Measurements from ENCODE around the gene KCND2. TPM values are rescaled to one million over a fixed set of nuclear protein-coding genes. Genes with fewer than 3 reads are reported as not detected.

The KCND2 gene
- polyA plus RNA-seq, 4 donors, result 0.22 to 0.28 TPM; not detected in 2

DNA sequence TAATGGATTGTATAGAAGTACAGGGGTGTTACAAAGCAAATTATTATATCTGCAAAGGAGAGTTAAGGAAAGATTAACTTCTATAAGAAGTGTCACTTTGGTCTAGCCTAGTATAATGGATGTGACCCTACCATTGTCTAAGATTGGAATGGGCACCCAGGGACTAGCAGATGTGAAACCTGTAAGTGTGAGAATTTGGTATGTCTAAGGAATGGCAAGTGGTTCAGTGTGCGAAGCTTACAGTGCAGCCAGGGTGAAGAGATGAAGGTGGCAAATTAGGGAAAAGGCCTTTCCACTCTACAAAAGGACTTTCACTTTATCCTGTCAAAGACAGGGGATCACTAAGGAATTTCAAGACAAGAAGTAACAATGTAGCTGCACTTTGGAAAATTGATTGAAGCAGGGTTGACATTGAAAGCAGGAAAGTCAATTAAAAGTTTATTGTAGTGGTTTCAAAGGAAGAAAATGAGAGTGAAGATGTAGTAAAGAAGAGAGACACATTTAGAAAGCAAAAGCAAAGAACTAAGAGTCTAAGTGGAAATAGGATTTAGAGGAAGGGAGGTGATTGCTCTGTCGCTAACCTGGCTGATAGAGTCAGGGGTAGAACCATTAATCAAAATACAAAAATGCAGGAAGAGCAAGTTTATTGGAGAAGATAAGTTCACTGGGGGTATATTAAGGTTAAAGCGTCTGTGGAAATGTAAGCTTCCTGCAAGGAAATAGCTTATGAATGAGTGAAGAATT, 47.4 kb downstream of the KCND2 start:
- Histone ChIP-seq H3K36me3 (ENCODE audit: control insufficient read depth in 3 of 3, insufficient read depth in 2 of 3, low read depth in 1 of 3, low read length in 3 of 3) (no peaks in the 10 kb centered on the region), H3K4me1 (ENCODE audit: control insufficient read depth in 3 of 3, insufficient read depth in 2 of 3, low read depth in 1 of 3, low read length in 2 of 3) (no peaks in the 10 kb centered on the region), H3K4me3 (ENCODE audit: low read depth in 1 of 3, low read length in 3 of 3) (no peak overlapping the region), H3K9me3 (ENCODE audit: control insufficient read depth in 2 of 2, insufficient read depth in 1 of 2, low read depth in 1 of 2, low read length in 1 of 2) (no peaks in the 10 kb centered on the region), H3K27me3 (ENCODE audit: control insufficient read depth in 3 of 3, insufficient read depth in 3 of 3, low read length in 3 of 3) (no peaks in the 10 kb centered on the region), H3K27ac (ENCODE audit: low read depth in 1 of 3, low read length in 2 of 3) (no peak overlapping the region)
- DNase-seq (no peak), FAIRE-seq (no peak)
- WGBS, 3 donors, result 53 to 67% (median 54%) methylated on average over 3 of the region's 3 CpGs

DNA sequence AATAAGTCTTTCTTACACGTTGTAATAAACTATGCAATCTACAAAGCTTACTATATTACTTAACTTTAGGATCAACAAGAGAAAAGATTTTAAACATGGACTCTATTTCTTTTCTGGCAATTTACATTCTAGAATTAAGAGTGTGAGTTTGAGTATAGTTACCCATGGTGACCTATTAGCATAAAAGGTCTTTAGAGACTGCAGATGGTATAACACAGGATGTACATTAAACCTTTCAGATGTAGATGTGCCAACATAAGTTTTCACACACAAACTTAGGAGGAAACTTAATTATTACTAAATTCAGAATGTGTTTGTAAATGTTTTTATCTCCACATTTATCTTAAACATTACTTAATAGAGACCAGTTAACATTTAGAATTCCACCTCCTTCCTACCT, 54.1 kb downstream of the KCND2 start:
- 47 to 61% (median 60%) methylated on average over 1 of the region's 1 CpG for WGBS, 3 donors
- H3K9me3 ChIP-seq (ENCODE audit: control insufficient read depth in 2 of 2, insufficient read depth in 1 of 2, low read depth in 1 of 2, low read length in 1 of 2), result no peaks in the 10 kb centered on the region
- H3K4me1 ChIP-seq (ENCODE audit: control insufficient read depth in 3 of 3, insufficient read depth in 2 of 3, low read depth in 1 of 3, low read length in 2 of 3), result no peaks in the 10 kb centered on the region
- FAIRE-seq (no peak), DNase-seq (no peak)
- H3K36me3 ChIP-seq (ENCODE audit: control insufficient read depth in 3 of 3, insufficient read depth in 2 of 3, low read depth in 1 of 3, low read length in 3 of 3), result no peaks in the 10 kb centered on the region
- no peak overlapping the region for H3K4me3 ChIP-seq (ENCODE audit: low read depth in 1 of 3, low read length in 3 of 3)
- H3K27ac ChIP-seq (ENCODE audit: low read depth in 1 of 3, low read length in 2 of 3), result no peak overlapping the region
- H3K27me3 ChIP-seq (ENCODE audit: control insufficient read depth in 3 of 3, insufficient read depth in 3 of 3, low read length in 3 of 3), result no peaks in the 10 kb centered on the region

DNA sequence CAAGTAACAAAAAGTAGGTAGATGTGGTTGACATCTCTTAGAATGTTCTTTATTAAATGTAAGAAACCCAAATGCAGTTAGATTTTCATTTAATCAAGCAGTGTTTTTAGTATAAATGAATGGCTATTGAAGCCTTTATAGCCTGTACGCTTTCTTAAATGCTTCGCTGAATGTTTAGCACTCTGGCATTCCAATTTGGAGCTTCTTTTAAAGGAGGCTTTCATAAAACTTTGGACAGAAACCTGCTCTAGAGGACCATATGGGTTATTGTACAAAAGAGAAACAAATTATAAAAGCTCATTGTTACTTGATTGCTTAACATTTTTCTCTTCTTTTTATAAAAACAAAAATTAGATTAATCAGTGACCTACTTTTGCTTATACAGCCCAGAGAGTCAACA, 59.5 kb downstream of the KCND2 start:
- Histone ChIP-seq H3K4me1 (ENCODE audit: control insufficient read depth in 3 of 3, insufficient read depth in 2 of 3, low read depth in 1 of 3, low read length in 2 of 3) (no peaks in the 10 kb centered on the region), H3K36me3 (ENCODE audit: control insufficient read depth in 3 of 3, insufficient read depth in 2 of 3, low read depth in 1 of 3, low read length in 3 of 3) (no peaks in the 10 kb centered on the region), H3K27me3 (ENCODE audit: control insufficient read depth in 3 of 3, insufficient read depth in 3 of 3, low read length in 3 of 3) (no peaks in the 10 kb centered on the region), H3K4me3 (ENCODE audit: low read depth in 1 of 3, low read length in 3 of 3) (no peak overlapping the region), H3K9me3 (ENCODE audit: control insufficient read depth in 2 of 2, insufficient read depth in 1 of 2, low read depth in 1 of 2, low read length in 1 of 2) (no peaks in the 10 kb centered on the region), H3K27ac (ENCODE audit: low read depth in 1 of 3, low read length in 2 of 3) (no peak overlapping the region)
- 79 to 94% (median 91%) methylated on average over 2 of the region's 2 CpGs for WGBS, 3 donors
- DNase-seq, result no peak
- no peak for FAIRE-seq

DNA sequence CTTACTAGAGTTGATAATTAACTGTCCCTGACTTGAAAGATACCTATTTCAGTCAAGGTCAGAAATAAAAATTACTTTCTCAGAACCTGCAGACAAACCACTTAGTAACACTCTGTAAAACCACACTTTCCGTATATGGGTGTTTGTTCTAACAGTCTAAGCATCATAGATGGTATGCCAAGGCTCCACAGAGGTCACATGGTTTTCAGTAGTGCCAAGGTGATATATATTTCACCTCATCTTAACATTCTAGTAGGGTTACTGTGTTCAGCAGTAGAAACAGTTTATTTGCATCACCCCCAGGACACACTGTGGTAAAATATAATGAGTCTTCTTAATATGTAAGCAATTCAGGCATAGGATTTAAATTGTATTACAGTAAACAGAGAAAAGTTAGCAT, 61.5 kb downstream of the KCND2 start:
- H3K27ac ChIP-seq (ENCODE audit: low read depth in 1 of 3, low read length in 2 of 3), result no peak overlapping the region
- H3K4me3 ChIP-seq (ENCODE audit: low read depth in 1 of 3, low read length in 3 of 3), result no peak overlapping the region
- DNase-seq, result no peak
- H3K27me3 ChIP-seq (ENCODE audit: control insufficient read depth in 3 of 3, insufficient read depth in 3 of 3, low read length in 3 of 3), result no peaks in the 10 kb centered on the region
- no peaks in the 10 kb centered on the region for H3K9me3 ChIP-seq (ENCODE audit: control insufficient read depth in 2 of 2, insufficient read depth in 1 of 2, low read depth in 1 of 2, low read length in 1 of 2)
- WGBS, 3 donors, result 67 to 79% (median 78%) methylated on average over 1 of the region's 1 CpG
- no peaks in the 10 kb centered on the region for H3K36me3 ChIP-seq (ENCODE audit: control insufficient read depth in 3 of 3, insufficient read depth in 2 of 3, low read depth in 1 of 3, low read length in 3 of 3)
- H3K4me1 ChIP-seq (ENCODE audit: control insufficient read depth in 3 of 3, insufficient read depth in 2 of 3, low read depth in 1 of 3, low read length in 2 of 3), result no peaks in the 10 kb centered on the region
- no peak for FAIRE-seq

DNA sequence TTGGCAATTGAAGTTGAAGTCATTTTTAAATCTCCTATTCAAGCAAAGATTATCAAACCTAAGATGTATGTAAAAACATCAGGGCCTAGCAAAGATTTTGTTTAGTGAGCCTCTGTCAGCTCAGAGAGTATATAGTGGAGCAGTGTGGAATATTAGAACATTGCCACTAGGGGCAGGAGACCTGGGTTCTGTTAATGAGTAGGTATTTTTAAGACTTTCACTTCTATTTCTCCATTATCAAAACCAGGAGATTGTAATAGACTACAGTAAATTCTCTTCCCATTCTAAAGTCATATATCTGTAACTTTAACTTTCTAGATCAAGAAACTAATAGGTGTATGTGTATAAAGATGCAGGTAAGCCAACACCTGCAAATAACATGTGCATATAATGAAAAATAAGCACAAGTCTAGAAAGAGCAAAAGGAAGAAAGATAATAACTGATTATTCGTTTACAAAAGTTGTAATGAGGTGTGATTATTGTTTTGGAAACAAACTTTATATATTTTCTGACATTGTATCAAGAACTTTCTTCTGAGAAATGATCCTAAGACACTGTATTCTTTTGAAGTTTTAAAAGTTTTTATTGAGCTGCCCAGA, 64.4 kb downstream of the KCND2 start:
- Histone ChIP-seq H3K36me3 (ENCODE audit: control insufficient read depth in 3 of 3, insufficient read depth in 2 of 3, low read depth in 1 of 3, low read length in 3 of 3) (no peaks in the 10 kb centered on the region), H3K27me3 (ENCODE audit: control insufficient read depth in 3 of 3, insufficient read depth in 3 of 3, low read length in 3 of 3) (no peaks in the 10 kb centered on the region), H3K9me3 (ENCODE audit: control insufficient read depth in 2 of 2, insufficient read depth in 1 of 2, low read depth in 1 of 2, low read length in 1 of 2) (no peaks in the 10 kb centered on the region), H3K4me3 (ENCODE audit: low read depth in 1 of 3, low read length in 3 of 3) (no peak overlapping the region), H3K4me1 (ENCODE audit: control insufficient read depth in 3 of 3, insufficient read depth in 2 of 3, low read depth in 1 of 3, low read length in 2 of 3) (no peaks in the 10 kb centered on the region), H3K27ac (ENCODE audit: low read depth in 1 of 3, low read length in 2 of 3) (no peak overlapping the region)
- FAIRE-seq (peak; percentile 49), DNase-seq (no peak)
- WGBS, 3 donors, result 31 to 50% (median 33%) methylated on average over 1 of the region's 1 CpG

DNA sequence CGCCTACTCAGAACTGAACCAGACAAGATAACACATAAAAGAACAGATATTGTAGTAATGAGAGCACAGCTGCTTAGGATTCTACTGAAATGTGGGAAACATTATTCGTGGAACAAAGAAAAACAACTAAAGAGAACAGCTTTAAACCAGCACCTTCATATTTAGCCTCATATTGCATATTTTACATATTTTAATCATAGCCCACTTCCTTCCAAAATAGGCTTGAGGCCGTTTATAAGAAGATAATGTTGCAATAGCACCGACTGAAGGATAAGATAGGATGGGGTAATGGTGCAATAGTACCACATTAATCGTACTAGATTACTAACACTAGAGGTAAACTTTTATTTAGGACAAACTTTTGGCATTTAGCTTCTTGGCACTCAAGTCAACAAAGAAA, 71.3 kb downstream of the KCND2 start:
- Histone ChIP-seq H3K27me3 (ENCODE audit: control insufficient read depth in 3 of 3, insufficient read depth in 3 of 3, low read length in 3 of 3) (no peaks in the 10 kb centered on the region), H3K9me3 (ENCODE audit: control insufficient read depth in 2 of 2, insufficient read depth in 1 of 2, low read depth in 1 of 2, low read length in 1 of 2) (no peaks in the 10 kb centered on the region), H3K4me1 (ENCODE audit: control insufficient read depth in 3 of 3, insufficient read depth in 2 of 3, low read depth in 1 of 3, low read length in 2 of 3) (no peaks in the 10 kb centered on the region), H3K36me3 (ENCODE audit: control insufficient read depth in 3 of 3, insufficient read depth in 2 of 3, low read depth in 1 of 3, low read length in 3 of 3) (no peaks in the 10 kb centered on the region), H3K4me3 (ENCODE audit: low read depth in 1 of 3, low read length in 3 of 3) (no peak overlapping the region), H3K27ac (ENCODE audit: low read depth in 1 of 3, low read length in 2 of 3) (no peak overlapping the region)
- FAIRE-seq (no peak), DNase-seq (no peak)
- WGBS, 3 donors, result 71 to 80% (median 75%) methylated on average over 5 of the region's 5 CpGs

- Histone ChIP-seq H3K4me3 (ENCODE audit: low read depth in 1 of 3, low read length in 3 of 3) (no peak overlapping the region), H3K27ac (ENCODE audit: low read depth in 1 of 3, low read length in 2 of 3) (no peak overlapping the region), H3K9me3 (ENCODE audit: control insufficient read depth in 2 of 2, insufficient read depth in 1 of 2, low read depth in 1 of 2, low read length in 1 of 2) (no peaks in the 10 kb centered on the region), H3K4me1 (ENCODE audit: control insufficient read depth in 3 of 3, insufficient read depth in 2 of 3, low read depth in 1 of 3, low read length in 2 of 3) (no peaks in the 10 kb centered on the region), H3K36me3 (ENCODE audit: control insufficient read depth in 3 of 3, insufficient read depth in 2 of 3, low read depth in 1 of 3, low read length in 3 of 3) (no peaks in the 10 kb centered on the region), H3K27me3 (ENCODE audit: control insufficient read depth in 3 of 3, insufficient read depth in 3 of 3, low read length in 3 of 3) (no peaks in the 10 kb centered on the region)
- DNase-seq (no peak), FAIRE-seq (no peak)
- 89 to 97% (median 91%) methylated on average over 3 of the region's 3 CpGs for WGBS, 3 donors
Observed at GRCh38 chr7:120353171-120353570, 80.2 kb downstream of the KCND2 start.

DNA sequence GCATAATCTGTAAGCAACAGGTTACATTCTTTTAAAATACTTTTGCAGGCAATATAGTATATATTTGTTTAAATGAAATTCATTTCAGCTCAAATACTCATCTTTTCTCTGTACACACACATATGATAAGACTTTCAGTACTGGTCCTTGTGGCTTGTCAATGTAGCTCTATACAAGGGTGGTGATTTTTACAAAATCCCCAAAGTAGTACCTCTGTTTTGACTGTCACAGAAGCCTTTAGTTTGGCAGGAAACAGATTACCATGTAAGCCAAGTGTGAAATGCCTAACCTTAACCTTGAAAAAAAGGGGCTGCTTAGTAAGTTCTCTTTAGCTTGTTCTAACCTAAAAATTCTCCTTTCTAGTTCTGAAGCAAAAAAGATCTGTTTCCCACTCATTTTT, 87.9 kb downstream of the KCND2 start:
- H3K27me3 ChIP-seq (ENCODE audit: control insufficient read depth in 3 of 3, insufficient read depth in 3 of 3, low read length in 3 of 3), result no peaks in the 10 kb centered on the region
- H3K36me3 ChIP-seq (ENCODE audit: control insufficient read depth in 3 of 3, insufficient read depth in 2 of 3, low read depth in 1 of 3, low read length in 3 of 3), result no peaks in the 10 kb centered on the region
- H3K9me3 ChIP-seq (ENCODE audit: control insufficient read depth in 2 of 2, insufficient read depth in 1 of 2, low read depth in 1 of 2, low read length in 1 of 2), result no peaks in the 10 kb centered on the region
- no peak overlapping the region for H3K27ac ChIP-seq (ENCODE audit: low read depth in 1 of 3, low read length in 2 of 3)
- no peak for FAIRE-seq
- no peak for DNase-seq
- no peak overlapping the region for H3K4me3 ChIP-seq (ENCODE audit: low read depth in 1 of 3, low read length in 3 of 3)
- no peaks in the 10 kb centered on the region for H3K4me1 ChIP-seq (ENCODE audit: control insufficient read depth in 3 of 3, insufficient read depth in 2 of 3, low read depth in 1 of 3, low read length in 2 of 3)

GRCh38 chr7:120363414-120363813, 90.4 kb downstream of the KCND2 start:
- H3K36me3 ChIP-seq (ENCODE audit: control insufficient read depth in 3 of 3, insufficient read depth in 2 of 3, low read depth in 1 of 3, low read length in 3 of 3), result no peaks in the 10 kb centered on the region
- no peaks in the 10 kb centered on the region for H3K9me3 ChIP-seq (ENCODE audit: control insufficient read depth in 2 of 2, insufficient read depth in 1 of 2, low read depth in 1 of 2, low read length in 1 of 2)
- FAIRE-seq (no peak), DNase-seq (no peak)
- H3K4me3 ChIP-seq (ENCODE audit: low read depth in 1 of 3, low read length in 3 of 3), result no peak overlapping the region
- no peak overlapping the region for H3K27ac ChIP-seq (ENCODE audit: low read depth in 1 of 3, low read length in 2 of 3)
- no peaks in the 10 kb centered on the region for H3K4me1 ChIP-seq (ENCODE audit: control insufficient read depth in 3 of 3, insufficient read depth in 2 of 3, low read depth in 1 of 3, low read length in 2 of 3)
- no peaks in the 10 kb centered on the region for H3K27me3 ChIP-seq (ENCODE audit: control insufficient read depth in 3 of 3, insufficient read depth in 3 of 3, low read length in 3 of 3)
